Bone marrow (tissue), 2 donors: Measurements from ENCODE around the gene TMPRSS11B.
"Not testable (repeated sequence)": the region's sequence is repeated elsewhere in the genome, so short reads cannot be mapped to it uniquely, and the experiment has no call there.

Source experiments
- DNase-seq, 2 donors: peaks; one replicate each; lab custom pipeline; 2025; lab: John Stamatoyannopoulos, UW

TMPRSS11B gene

DNA sequence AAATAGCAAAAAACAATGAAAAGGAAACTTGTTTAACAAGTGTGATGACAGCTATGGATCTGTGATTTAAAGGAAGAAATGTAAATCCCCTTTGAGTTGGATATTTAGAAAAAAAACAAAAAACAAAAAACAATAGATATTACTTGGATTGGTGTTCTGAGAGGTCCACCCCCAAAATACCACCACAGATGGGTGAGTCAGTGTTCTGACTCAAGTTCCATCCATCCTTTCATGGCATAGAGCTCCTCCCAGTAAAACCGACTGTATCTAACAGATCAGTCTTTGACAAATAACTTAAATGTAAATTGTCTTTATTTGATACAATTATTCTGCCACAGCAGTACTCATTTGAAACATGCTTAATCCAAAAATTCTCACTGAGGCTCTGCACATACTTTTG, 27.4 kb downstream of the TMPRSS11B start:
- no peak for DNase-seq

DNA sequence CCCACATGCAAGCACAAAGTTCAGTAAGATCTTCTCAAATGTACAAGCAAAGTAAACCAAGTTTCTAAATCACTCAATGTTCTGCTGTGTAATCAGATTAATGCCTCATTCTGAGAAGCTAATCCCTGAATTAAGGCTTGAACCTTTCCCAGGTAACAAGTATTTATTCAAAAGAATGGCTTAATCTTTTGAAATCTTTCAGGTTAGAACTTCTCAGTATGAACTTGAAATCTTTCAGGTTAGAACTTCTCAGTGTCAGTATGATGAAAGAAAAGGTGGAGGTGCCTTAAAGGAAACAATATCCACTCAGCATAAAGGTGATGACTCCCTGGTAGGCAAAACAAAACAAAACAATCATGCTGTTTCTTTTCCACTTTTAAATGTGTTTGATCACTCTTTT, 29.0 kb downstream of the TMPRSS11B start:
- DNase-seq, result no peak

DNA sequence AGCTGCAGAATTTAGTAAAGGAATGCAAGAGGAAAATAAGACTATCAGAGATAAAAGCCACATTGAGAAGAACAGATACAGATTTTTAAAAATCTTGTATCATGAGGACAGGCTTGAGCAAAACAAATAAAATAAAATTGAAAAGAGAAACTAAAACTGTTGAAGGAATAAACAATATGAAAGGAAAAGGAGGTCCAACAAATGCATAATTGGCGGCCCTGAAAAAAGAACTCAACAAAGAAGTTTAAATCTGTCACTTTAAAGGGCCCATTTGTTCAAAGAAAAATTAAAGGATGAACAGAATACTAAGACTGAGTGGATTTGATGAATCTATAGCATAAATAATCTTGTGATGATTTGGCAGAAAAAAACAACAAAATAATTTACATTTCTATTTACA, 36.5 kb downstream of the TMPRSS11B start:
- no peak for DNase-seq

DNA sequence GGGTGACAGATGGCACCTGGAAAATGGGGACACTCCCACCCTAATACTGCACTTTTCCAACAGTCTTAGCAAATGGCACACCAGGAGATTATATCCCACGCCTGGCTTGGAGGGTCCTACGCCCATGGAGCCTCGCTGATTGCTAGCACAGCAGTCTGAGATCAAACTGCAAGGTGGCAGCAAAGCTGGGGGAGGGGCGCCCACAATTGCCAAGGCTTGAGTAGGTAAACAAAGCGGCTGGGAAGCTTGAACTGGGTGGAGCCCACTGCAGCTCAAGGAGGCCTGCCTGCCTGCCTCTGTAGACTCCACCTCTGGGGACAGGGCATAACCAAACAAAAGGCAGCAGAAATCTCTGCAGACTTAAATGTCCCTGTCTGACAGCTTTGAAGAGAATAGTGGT, 51.2 kb downstream of the TMPRSS11B start:
- DNase-seq, result not testable (repeated sequence)

DNA sequence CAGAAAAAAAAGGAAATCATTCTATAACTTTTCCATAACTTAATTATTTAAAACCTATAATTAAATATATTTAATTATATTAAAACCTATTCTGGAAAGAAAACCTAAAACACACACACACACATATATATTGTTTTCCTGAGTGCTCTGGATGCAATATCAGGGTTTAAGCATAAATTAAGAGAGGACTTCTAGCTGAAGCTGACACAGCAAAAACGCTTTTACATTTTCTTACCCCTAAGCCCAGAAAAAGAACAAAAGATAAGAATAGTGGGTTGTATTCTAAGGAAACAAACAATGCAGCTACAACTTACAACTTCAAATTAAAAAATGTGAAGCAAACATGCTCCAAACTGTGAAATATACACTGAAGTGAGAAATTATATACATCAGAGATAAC, 52.3 kb downstream of the TMPRSS11B start:
- no peak for DNase-seq

DNA sequence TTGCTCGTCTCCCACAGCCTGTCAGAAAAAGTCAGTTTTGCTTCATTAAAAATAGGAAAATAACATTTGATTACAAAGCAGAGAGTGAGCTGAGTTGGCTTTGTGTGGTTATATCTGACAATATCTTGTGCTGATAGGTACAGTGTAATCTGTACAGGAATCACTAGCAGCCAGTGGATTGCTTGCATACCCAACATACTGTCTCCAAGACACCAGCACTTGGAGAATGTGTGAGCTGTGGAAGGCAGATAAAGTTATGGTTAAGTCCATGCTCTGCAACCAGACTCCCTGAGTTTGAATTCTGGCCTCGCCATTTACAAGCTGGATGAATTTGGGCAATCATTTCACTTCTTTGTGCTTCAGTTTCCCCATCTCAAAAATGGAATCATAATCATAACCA, 58.3 kb downstream of the TMPRSS11B start:
- DNase-seq, result no peak

DNA sequence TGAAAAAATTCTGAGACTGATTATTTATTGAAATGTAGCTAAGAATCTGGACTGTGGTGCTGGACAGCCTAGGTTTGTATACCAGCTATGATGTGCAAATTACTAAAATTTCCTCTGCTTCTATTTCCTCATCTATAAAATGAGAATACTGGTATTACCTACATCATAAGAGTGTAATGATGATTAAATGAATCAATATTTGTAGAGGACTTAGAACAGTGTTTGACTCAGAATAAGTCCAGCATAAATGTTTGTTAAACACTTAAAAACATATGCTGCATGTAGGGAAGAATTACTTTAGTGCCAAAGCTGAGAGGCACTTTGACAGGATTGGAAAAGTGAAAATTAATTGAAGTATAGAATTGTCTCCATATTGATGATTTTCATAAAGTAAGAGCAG, 60.6 kb downstream of the TMPRSS11B start:
- no peak for DNase-seq

DNA sequence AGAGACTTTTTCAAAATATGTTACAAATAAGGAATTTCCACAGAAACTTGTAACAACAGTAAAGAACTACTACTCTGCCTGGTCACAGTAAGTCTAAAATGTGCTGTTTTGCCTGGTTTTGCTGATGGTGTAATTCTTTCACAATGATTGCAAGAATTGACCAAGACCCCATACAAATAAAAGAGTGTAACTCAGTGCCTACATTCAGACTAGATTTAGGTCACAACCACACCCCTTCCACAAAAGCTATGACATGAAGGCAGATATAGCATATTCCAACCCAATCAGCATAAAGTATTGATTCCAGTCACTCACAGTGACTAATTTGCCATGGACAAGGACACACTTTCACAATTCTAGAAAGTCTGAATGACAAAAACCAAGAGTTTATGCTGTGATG, 62.1 kb downstream of the TMPRSS11B start:
- DNase-seq, result no peak

DNA sequence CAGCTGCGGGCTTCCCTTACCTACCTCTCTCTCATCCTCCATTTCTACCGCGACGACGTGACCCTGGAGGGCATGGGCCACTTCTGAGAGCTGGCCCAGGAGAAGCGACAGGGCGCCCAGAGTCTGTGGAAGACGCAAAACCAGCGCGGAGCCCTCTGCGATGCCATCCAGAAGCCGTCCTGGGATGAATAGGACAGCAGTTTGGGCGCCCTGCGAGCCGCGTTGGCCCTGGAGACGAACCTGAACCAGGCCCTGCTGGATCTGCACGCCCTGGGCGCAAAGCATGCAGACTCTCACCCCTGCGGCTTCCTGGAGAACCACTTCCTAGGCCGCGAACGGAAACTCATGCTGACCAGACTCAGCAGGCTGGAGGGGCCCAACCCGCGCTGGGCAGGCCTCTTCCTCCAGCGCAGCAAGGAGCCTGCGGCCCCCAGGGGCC, 63.1 kb downstream of the TMPRSS11B start:
- DNase-seq, result no peak

DNA sequence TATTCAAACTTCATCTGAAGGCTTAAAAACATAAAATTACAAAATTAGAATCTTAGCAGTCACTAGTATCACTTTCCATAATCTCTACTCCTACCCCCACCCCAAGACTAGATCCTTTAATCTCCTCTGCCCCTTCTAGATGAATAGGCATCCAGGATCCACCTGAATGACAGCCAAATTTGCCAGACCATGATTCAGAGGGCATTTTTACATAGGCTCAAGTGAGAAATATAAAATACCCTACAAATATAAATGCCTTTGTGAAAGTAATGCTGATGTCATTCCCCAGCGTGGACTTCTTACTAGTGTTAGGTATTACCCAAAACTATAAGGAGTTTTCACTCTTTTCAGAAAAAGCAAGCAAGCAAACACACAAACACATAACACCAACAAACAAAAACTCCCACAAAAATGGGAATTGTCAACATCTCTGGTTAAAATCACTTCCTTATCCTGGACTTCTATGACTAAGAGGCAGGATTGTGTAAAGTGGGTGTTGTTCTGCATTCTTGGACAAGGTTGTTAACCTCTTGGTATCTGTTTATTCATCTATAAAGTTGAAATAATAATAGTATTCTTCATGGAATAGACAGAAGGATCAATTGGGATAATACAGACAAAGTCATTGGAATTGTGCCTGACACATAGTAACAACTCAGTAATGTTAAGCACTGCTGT, 64.5 kb downstream of the TMPRSS11B start:
- no peak for DNase-seq

DNA sequence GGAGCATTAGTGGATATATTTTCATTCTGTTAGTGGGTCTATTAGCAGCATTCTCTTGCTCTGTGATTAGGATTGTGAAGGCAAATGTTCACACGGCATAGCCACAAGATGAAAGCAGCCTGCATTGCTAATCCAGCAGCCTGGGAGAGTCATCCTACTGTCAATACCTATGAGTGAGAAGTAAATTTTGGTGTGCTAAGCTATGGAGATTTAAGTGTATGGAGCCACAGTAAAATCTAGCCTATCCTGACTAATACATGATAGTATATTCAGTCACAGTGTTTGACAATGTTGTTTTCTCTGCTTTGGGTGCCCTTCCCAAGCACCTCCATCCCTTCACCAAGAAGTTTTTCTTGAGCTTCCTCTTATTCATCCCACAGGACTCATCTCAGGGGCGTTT, 68.6 kb downstream of the TMPRSS11B start:
- DNase-seq, result no peak
